Neural cell (in vitro differentiated cells): Measurements from ENCODE around the gene POLL.

Experiments
- EP300 ChIP-seq: fragments of 450-650 bp; conservative IDR thresholded peaks from 2 replicates; pipeline ENCODE4 v1.6.1; 2014; ENCODE audit warnings: antibody characterized with exemption, mild to moderate bottlenecking, moderate library complexity; ENCODE audit not compliant: poor library complexity, severe bottlenecking
- EZH2 ChIP-seq: fragments of 200-600, 300-800 bp; shearing (Covaris generic), sonication (generic); IDR thresholded peaks from 2 replicates; pipeline ENCODE4 v1.6.1; 2014; ENCODE audit warnings: antibody characterized with exemption, low read length, borderline replicate concordance, mild to moderate bottlenecking; ENCODE audit not compliant: insufficient read depth, poor library complexity, severe bottlenecking
- POLR2AphosphoS5 ChIP-seq: IDR thresholded peaks from 2 replicates; pipeline ENCODE4 v1.6.1; 2012
- RAD21 ChIP-seq: fragments of 450-650 bp; conservative IDR thresholded peaks from 2 replicates; pipeline ENCODE4 v1.6.1; 2014; ENCODE audit warnings: antibody characterized with exemption, mild to moderate bottlenecking, moderate library complexity
- REST ChIP-seq: IDR thresholded peaks from 2 replicates; pipeline ENCODE4 v1.6.1; 2012; ENCODE audit warnings: borderline replicate concordance
- SMC3 ChIP-seq: fragments of 450-650 bp; conservative IDR thresholded peaks from 2 replicates; pipeline ENCODE4 v1.6.1; 2014; ENCODE audit warnings: antibody characterized with exemption, mild to moderate bottlenecking, moderate library complexity; ENCODE audit not compliant: poor library complexity
- TAF1 ChIP-seq: IDR thresholded peaks from 2 replicates; pipeline ENCODE4 v1.6.1; 2012; ENCODE audit warnings: low read depth
- TF ChIP-seq, protein P1 (sequence below): fragments of 450-650 bp; IDR thresholded peaks from 2 replicates; pipeline ENCODE4 v1.5.1; 2014; ENCODE audit warnings: antibody characterized with exemption, mild to moderate bottlenecking, moderate library complexity; ENCODE audit not compliant: poor library complexity, severe bottlenecking

- TF ChIP-seq, protein P1, sequence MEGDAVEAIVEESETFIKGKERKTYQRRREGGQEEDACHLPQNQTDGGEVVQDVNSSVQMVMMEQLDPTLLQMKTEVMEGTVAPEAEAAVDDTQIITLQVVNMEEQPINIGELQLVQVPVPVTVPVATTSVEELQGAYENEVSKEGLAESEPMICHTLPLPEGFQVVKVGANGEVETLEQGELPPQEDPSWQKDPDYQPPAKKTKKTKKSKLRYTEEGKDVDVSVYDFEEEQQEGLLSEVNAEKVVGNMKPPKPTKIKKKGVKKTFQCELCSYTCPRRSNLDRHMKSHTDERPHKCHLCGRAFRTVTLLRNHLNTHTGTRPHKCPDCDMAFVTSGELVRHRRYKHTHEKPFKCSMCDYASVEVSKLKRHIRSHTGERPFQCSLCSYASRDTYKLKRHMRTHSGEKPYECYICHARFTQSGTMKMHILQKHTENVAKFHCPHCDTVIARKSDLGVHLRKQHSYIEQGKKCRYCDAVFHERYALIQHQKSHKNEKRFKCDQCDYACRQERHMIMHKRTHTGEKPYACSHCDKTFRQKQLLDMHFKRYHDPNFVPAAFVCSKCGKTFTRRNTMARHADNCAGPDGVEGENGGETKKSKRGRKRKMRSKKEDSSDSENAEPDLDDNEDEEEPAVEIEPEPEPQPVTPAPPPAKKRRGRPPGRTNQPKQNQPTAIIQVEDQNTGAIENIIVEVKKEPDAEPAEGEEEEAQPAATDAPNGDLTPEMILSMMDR: no peak
- no peak for TF ChIP-seq SMC3
- no peak for TF ChIP-seq EP300
- no peak for TF ChIP-seq POLR2AphosphoS5
- no peak for TF ChIP-seq EZH2
- TF ChIP-seq REST: no peak
- no peak for TF ChIP-seq TAF1
- TF ChIP-seq RAD21: no peak
These were observed 18.8 kb downstream of the POLL start for GRCh38 chr10:101569323-101569621.
